Smooth muscle cell (in vitro differentiated cells): Measurements from ENCODE around the gene SPOCK1. TPM values are rescaled to one million over a fixed set of nuclear protein-coding genes. Genes with fewer than 3 reads are reported as not detected.

Experiments used
- DNase-seq: peaks from one replicate; lab custom pipeline; 2025; ENCODE audit not compliant: unreplicated experiment; lab: John Stamatoyannopoulos, UW
- H2AFZ ChIP-seq: fragments of 200-600 bp; sonication (generic); 2 replicates; pipeline ENCODE4 v1.6.0; 2016; ENCODE audit warnings: antibody characterized with exemption, low read depth, mild to moderate bottlenecking
- H3F3A ChIP-seq: fragments of 200-600 bp; sonication (generic); 2 replicates; pipeline ENCODE4 v1.6.0; 2017; ENCODE audit warnings: antibody characterized with exemption, low read depth
- H3K27ac ChIP-seq: fragments of 200-600 bp; sonication (generic); 2 replicates; pipeline ENCODE4 v1.5.1; 2016; ENCODE audit warnings: low read depth, mild to moderate bottlenecking
- H3K27me3 ChIP-seq: fragments of 200-600 bp; sonication (generic); 2 replicates; pipeline ENCODE4 v1.6.1; 2016; ENCODE audit warnings: low read depth, mild to moderate bottlenecking
- H3K36me3 ChIP-seq: fragments of 200-600 bp; sonication (generic); 2 replicates; pipeline ENCODE4 v1.5.1; 2016; ENCODE audit warnings: low read depth
- H3K4me1 ChIP-seq: fragments of 200-600 bp; sonication (generic); 2 replicates; pipeline ENCODE4 v1.5.1; 2016; ENCODE audit warnings: low read depth
- H3K4me2 ChIP-seq: fragments of 200-600 bp; sonication (generic); 2 replicates; pipeline ENCODE4 v1.6.0; 2016; ENCODE audit warnings: mild to moderate bottlenecking
- H3K4me3 ChIP-seq: fragments of 200-600 bp; sonication (generic); 2 replicates; pipeline ENCODE4 v1.5.1; 2016; ENCODE audit warnings: mild to moderate bottlenecking
- H3K79me2 ChIP-seq: fragments of 200-600 bp; sonication (generic); 2 replicates; pipeline ENCODE4 v1.6.0; 2016; ENCODE audit warnings: low read depth, mild to moderate bottlenecking
- H3K9ac ChIP-seq: fragments of 200-600 bp; sonication (generic); 2 replicates; pipeline ENCODE4 v1.6.0; 2016; ENCODE audit warnings: low read depth
- H3K9me3 ChIP-seq: fragments of 200-600 bp; sonication (generic); replicated peaks from 2 replicates; pipeline ENCODE4 v1.5.1; 2016; ENCODE audit warnings: low read depth
- H4K20me1 ChIP-seq: fragments of 200-600 bp; sonication (generic); 2 replicates; pipeline ENCODE4 v1.6.0; 2016; ENCODE audit warnings: low read depth
- CTCF ChIP-seq: fragments of 200-600 bp; sonication (generic); IDR thresholded peaks from 2 replicates; pipeline ENCODE4 v1.5.1; 2017; ENCODE audit warnings: borderline replicate concordance, mild to moderate bottlenecking, antibody characterized with exemption; ENCODE audit not compliant: insufficient read depth, poor library complexity, severe bottlenecking
- WGBS: methylation state at CpG from one replicate; pipeline ENCODE4 v1.1.7; 2016; ENCODE audit warnings: low lambda C conversion rate; 5-methylcytosine and 5-hydroxymethylcytosine counted together
- polyA plus RNA-seq: library from polyadenylated mRNA; unstranded; fragments of >200 nt; fragmentation: Nextera tagmentation; extraction: Ambion mirVana; gene quantifications from 2 replicates; pipeline ENCODE4 v1.2.1, GENCODE V29; 2016
- total RNA-seq: library from RNA; depleted of rRNA; stranded (reverse); fragments of >200 nt; gene quantifications from 2 replicates; pipeline ENCODE4 v1.2.3, GENCODE V29; 2014

SPOCK1 gene
- total and polyA plus RNA-seq, 2 experiments from 2014 or later = 56.2 to 80.0 TPM

- TF ChIP-seq CTCF = no peak
- WGBS = 67% methylated on average over 4 of the region's 4 CpGs
- no peak for DNase-seq
- H3K4me2 ChIP-seq = no peak overlapping the region
- no peaks in the 10 kb centered on the region for H3K4me1 ChIP-seq
- H3K9ac ChIP-seq = no peak overlapping the region
- H3F3A ChIP-seq = no peaks in the 10 kb centered on the region
- H2AFZ ChIP-seq = no peak overlapping the region
- no peaks in the 10 kb centered on the region for H3K27me3 ChIP-seq
- H4K20me1 ChIP-seq = no peaks in the 10 kb centered on the region
- no peaks in the 10 kb centered on the region for H3K79me2 ChIP-seq
- H3K9me3 ChIP-seq = no peaks in the 10 kb centered on the region
- no peak overlapping the region for H3K4me3 ChIP-seq
- H3K36me3 ChIP-seq = no peaks in the 10 kb centered on the region
- no peak overlapping the region for H3K27ac ChIP-seq
Measured at GRCh38 chr5:137286025-137286610, 213.0 kb downstream of the SPOCK1 start.

DNA sequence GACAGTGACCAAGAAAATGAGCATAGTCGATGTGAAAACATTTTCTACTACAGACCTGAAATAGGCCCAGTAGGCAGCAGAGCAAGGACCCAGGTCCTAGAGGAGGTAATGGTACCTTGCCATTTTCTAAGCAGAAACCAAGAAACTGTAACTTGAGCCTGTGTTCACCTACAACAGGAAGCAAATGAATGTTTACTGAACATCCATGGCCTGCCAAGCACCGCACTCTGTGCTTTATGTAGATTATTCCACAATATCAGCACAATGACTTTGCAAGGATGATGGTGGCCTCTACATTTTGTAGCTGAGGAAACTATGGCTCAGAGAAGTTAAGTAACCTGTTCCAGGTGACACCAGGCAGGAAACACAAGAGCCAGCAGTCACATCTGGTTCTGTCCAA lies 215.3 kb downstream of the SPOCK1 start:
- Histone ChIP-seq H3K79me2 (no peaks in the 10 kb centered on the region), H3K9me3 (no peaks in the 10 kb centered on the region), H3K27me3 (no peaks in the 10 kb centered on the region), H4K20me1 (no peaks in the 10 kb centered on the region), H2AFZ (no peak overlapping the region), H3K4me1 (no peaks in the 10 kb centered on the region), H3K4me2 (no peak overlapping the region), H3K36me3 (no peaks in the 10 kb centered on the region), H3K4me3 (no peak overlapping the region), H3K9ac (no peak overlapping the region), H3F3A (no peaks in the 10 kb centered on the region), H3K27ac (no peak overlapping the region)
- no peak for DNase-seq
- 97% methylated on average over 2 of the region's 2 CpGs for WGBS
- no peak for TF ChIP-seq CTCF

GRCh38 chr5:137282216-137282615 lies 216.9 kb downstream of the SPOCK1 start:
- TF ChIP-seq CTCF = no peak
- Histone ChIP-seq H3K9ac (no peak overlapping the region), H2AFZ (no peak overlapping the region), H3K4me1 (no peaks in the 10 kb centered on the region), H3K27ac (no peak overlapping the region), H3F3A (no peaks in the 10 kb centered on the region), H3K9me3 (no peaks in the 10 kb centered on the region), H4K20me1 (no peaks in the 10 kb centered on the region), H3K36me3 (no peaks in the 10 kb centered on the region), H3K4me3 (no peak overlapping the region), H3K4me2 (no peak overlapping the region), H3K79me2 (no peaks in the 10 kb centered on the region), H3K27me3 (no peaks in the 10 kb centered on the region)
- DNase-seq = no peak
- 26% methylated on average over 5 of the region's 5 CpGs for WGBS

- H2AFZ ChIP-seq = no peak overlapping the region
- no peaks in the 10 kb centered on the region for H3K4me1 ChIP-seq
- H4K20me1 ChIP-seq = no peaks in the 10 kb centered on the region
- TF ChIP-seq CTCF = no peak
- H3K4me2 ChIP-seq = no peak overlapping the region
- H3K9ac ChIP-seq = no peak overlapping the region
- H3K4me3 ChIP-seq = no peak overlapping the region
- no peak for DNase-seq
- H3K79me2 ChIP-seq = no peaks in the 10 kb centered on the region
- H3F3A ChIP-seq = no peaks in the 10 kb centered on the region
- no peaks in the 10 kb centered on the region for H3K36me3 ChIP-seq
- no peak overlapping the region for H3K27ac ChIP-seq
- 92% methylated on average over 1 of the region's 1 CpG for WGBS
- H3K9me3 ChIP-seq = no peaks in the 10 kb centered on the region
- H3K27me3 ChIP-seq = no peaks in the 10 kb centered on the region
Measured at GRCh38 chr5:137281201-137281600, 217.9 kb downstream of the SPOCK1 start.
